GM19023 (cell line): ENCODE results near the gene CD200R1L.
A peak's percentile ranks its signal among the peaks of the same experiment; 100 is the strongest.

Experiments used
- ATAC-seq: cut with Tn5 transposase; IDR thresholded peaks from one replicate; pipeline ENCODE4 v1.9.1; 2021; ENCODE audit warnings: mild to moderate bottlenecking, moderate library complexity; ENCODE audit not compliant: unreplicated experiment

Gene CD200R1L

DNA sequence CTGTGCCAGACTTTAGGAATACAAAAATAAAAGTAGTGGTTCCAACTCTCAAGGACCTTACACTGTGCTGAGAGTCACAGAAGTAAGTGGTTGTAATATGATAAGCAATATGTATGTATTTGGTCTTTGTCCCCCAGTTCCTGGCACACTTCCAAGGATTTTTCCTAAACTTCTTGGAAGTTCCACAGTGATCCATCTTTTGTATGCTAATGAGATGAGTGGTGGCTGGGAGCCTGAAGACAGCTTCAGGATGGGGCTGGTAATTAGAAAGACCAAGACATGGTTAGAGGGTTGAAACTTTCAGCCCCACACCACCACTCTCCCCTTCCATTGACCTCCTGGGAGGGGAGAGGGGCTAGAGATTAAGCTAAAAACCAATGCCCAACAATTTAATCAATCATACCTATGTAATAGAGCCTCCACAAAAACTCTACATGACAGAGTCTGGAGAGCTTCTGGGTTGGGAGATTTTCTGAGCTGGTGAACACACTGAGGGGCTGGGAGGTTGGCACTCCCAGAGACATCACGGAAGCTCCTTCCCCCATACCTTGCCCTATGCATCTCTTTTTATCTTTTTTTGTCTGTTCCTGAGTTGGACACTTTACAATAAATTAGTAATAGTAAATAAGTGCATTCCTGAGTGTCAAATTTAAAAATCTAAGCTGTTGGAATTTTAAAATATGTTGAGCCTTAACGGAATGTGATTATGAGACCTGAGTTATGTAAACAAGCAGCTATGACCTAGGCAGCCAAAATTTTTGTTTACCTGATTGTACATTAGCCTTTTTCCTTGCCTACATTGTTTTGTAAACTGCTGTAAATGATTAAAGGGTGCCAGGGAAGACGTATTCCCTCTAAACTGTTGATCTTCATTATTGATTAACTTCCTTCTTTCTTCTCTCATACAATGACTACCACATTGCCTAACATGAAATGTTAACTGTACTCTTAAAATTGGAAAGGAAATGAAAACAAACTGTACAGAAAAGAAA is 24.3 kb downstream of the CD200R1L start:
- no peak for ATAC-seq

GRCh38 chr3:112818289-112818688 is 28.4 kb downstream of the CD200R1L start:
- no peak for ATAC-seq

DNA sequence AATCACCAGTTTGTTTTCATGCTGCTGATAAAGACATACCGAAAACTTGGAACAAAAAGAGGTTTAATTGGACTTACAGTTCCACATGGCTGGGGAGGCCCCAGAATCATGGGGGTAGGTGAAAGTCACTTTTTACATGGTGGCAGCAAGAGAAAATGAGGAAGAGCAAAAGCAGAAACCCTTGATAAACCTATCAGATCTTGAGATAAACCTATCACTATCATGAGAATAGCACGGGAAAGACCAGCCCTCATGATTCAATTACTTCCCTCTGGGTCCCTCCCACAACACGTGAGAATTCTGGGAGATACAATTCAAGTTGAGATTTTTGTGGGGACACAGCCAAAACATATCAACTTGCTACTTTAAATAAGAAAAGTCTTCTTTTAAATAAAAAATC is 28.9 kb downstream of the CD200R1L start:
- ATAC-seq, result no peak

- ATAC-seq, result no peak
These were observed 29.4 kb downstream of the CD200R1L start for GRCh38 chr3:112817271-112817670.

DNA sequence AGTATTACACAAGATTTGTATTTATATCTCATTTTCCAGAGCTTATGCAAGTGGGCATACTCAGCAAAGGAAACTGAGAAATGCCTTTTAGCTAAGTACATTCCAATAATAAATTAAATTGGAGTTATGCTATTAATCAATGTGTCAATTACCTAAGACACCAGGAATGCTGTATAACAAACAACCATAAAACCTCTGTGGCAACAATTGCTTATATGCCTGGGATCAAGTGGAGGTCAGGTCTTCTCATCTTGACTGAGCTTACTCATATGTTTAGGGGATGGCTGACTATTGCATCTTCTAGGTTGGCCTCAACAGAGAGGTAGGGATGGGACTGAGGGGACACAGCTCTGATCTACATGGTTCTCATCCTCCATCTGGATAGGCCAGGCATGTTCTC is 30.7 kb downstream of the CD200R1L start:
- ATAC-seq, result no peak

GRCh38 chr3:112814266-112814665 is 32.4 kb downstream of the CD200R1L start:
- no peak for ATAC-seq

DNA sequence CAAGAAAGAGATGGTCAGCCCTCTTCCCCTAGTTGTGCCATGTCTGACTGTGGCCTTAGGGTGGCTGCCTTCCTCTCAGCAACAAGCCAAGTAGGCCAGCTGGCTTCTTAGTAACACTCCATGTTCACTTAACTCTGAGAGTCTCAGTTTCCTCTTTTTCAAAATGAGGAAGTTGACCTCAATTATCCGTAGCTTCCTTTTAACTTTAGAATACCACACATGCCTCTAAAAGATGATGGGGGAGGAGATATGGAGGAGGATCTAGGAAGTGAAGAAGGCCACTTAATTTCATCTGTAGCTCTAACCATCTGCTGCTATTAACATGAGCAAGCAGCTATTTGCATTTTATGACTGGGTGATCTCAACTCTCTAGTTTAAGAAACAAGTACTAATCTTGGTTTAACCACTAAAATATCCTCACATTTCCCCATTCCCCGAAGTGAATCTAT is 32.9 kb downstream of the CD200R1L start:
- peak; percentile 69 for ATAC-seq

GRCh38 chr3:112813016-112813415 is 33.6 kb downstream of the CD200R1L start:
- ATAC-seq, result no peak

DNA sequence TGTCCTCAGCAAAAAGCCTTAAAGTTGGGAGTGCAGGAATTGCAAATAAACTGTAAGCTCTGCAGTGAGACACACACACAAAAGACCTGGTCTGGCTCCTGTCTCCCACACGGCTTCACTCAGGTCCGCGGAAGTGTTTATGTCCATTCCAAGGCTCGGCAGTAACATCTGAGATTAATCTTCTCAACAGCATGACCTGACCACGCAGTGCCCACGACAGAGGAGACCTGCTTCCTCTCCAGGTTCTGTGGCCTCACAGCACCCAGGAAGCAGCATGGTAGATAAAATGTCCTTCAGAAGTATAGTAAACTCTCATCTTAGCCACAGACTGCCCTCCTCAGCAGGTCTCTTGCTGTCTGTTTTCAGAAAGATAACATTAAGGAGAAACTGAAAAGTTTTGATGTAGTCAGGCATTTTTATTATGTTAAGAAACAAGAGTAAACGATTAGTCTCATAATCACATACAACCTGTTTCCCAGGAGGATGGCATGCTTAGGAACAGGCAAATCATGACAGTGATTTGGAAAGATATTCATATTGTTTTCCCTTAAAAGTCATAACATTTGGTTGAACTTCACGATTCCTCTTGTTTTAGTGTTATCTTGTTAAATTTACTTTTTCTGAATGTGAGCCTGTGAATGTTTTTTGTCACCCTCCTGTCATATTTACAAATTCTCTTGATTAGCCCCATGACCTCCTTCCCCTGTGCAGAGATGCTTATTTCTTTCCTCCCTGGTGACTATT is 34.6 kb downstream of the CD200R1L start:
- ATAC-seq, result no peak

DNA sequence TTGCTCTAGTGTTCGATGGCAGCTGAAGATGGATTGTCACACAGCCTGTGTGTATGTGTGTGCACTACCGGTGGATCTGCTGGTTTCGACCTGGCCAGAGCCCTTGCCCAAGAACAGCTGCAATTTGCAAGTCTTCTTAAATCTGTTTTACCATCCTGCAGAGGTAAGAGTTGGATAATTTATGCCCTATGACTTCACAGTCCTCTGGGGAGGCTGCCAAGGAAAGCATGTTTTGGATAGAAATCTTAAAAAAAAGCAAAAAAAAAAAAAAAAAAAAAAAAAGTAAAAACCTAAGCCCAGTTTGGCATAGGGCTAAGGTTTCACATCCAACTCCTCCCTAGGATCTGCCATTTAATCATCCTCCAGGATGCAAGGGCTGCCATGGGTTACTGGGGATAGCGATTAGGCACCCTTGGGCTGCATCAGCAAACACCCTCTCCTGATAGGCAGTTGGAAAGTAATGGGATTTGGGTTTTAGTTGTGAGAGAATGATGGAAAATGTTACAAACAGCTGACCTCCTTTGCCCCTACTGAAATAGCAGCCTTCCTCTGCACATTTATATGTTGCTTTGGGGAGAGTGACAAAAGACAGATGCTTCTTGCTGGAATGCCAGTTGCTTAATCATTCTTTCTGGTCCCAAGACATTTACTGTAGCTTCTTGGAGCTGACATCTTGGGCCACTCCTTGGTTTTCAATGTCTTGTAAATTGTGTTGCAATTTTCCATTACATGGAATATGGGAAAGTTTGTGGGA is 35.4 kb downstream of the CD200R1L start:
- ATAC-seq, result no peak

DNA sequence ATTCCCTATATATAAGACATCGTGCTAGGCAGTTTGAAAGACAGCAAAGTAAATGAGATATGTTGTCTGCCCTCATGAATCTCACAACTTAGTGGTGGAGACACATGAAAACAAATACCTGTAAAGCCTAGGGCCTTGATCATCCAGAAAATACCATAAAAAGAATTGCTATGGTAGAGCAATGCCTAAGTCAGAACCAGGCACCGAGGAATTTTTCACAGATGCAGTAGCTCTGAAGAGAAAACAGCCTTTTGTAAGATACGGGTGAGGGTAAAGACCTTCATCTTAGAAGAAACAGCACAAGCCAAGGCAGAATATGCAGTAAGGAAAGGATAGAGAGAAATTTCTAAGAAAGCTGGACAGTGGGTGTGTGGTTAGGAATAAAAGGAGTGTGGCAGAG is 36.1 kb downstream of the CD200R1L start:
- no peak for ATAC-seq

DNA sequence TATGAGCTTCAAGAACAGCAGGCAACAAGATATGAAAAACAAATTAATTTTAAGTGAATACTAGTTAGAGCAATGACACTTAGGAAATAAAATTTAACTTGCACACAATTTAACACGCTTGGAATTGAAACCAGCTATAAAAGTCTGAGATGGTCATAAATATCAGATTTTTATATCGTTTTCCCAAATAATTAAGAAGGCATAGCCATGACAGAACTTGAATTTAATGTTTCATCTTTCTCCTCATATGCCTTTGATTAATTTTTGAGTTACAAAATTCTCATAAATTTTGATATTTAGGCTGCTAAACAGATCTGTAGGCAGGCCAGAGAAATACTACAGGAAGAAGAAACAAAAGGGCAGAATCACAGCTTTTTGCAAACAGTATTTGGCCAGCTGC is 38.5 kb downstream of the CD200R1L start:
- ATAC-seq, result no peak

- ATAC-seq, result no peak
These were observed 39.0 kb downstream of the CD200R1L start for GRCh38 chr3:112807685-112808084.

GRCh38 chr3:112806903-112807302 is 39.8 kb downstream of the CD200R1L start:
- no peak for ATAC-seq

DNA sequence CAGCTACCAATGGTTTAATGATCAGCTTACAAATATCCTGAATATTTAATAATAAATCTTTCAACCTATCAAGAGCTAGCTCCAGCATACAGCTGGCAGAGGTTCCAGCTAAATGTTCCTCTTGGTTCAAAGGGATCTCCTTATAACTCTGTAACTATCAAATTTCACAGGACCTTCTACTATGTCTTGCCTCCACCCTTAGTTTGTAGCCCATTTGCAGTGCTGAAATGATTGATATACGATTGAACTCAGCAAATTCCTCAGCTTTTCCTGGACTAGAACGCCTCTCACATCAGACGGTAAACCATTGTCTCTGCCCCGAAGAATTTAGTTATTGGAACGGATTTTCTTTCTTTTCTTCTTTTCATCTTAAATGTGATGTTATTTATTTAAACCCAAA is 41.5 kb downstream of the CD200R1L start:
- no peak for ATAC-seq

- no peak for ATAC-seq
These were observed 42.6 kb downstream of the CD200R1L start for GRCh38 chr3:112804021-112804420.

DNA sequence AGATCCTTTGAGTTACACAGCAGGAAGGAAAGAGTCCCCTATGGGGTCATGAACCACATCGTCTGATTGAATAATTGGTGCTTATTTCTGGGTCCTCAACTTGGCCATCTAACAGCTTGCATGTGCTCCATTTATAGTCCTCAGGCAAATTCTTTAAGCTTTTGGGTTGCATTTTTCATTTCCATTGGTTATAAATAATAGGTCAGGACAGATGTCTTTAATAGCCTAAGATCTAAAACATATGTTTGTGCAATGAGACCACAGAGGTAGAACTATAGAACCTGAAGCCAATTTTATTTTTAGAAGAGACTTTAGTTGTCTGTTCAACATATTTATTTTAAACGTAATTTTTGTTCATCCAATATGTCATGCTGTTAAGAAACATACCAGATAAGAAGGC is 43.2 kb downstream of the CD200R1L start:
- no peak for ATAC-seq

GRCh38 chr3:112802338-112802737 is 44.3 kb downstream of the CD200R1L start:
- ATAC-seq, result no peak

- ATAC-seq, result no peak
These were observed 46.7 kb downstream of the CD200R1L start for GRCh38 chr3:112799946-112800345.

DNA sequence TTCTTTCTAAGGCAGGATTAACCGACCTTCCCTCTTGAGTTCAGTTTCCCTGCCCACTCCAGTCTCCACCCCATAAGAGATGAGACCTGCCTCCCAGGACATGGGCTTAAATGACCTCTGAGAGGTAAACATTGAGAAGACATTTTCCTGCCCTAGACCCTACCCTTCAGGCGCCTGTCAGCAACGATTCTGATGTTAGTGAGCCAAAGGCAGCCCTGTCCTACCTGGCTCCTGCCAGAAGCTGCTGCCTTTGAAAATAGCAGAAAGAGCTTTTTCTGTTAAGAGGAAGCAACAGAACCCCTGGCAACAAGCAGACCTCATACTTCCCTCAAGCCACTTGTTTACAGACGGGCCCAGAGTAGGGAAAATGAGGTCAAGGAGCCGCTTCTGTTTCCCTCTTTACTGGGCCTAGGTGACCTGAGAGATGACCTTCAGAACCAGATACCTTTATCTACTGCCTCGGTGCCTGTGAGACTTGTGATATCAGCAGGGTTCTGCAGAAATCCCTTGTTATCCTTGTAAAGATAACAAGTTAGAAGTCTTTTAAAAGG is 52.0 kb downstream of the CD200R1L start:
- ATAC-seq, result no peak
